Measurements from ENCODE around the gene SLIT1. TPM values are rescaled to one million over a fixed set of nuclear protein-coding genes. Genes with fewer than 3 reads are reported as not detected.

The SLIT1 gene
- total and polyA plus RNA-seq, 2 of the 8 experiments (the other 6 are each of a cell fraction or from before 2014, with no cell fraction given), result 0.70 to 0.88 TPM

DNA sequence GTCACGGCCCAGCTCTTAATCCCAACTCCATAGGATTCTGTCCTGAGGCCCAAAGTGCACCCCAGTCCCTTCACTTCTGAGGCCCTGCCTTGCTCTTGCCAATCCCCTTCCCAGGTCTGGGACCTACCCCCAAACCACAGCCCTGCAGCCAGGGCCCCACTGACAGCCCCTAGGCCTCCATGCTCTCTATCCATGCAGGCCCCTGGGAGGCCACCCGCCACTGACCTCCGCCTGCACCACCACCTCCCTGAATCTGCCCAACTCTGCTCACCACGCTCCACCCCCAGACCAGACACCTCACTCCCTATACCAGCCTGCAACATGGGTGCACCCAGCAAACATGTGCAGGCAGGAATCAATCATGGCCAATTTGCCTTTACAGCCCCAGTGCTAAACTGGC, 10.2 kb downstream of the SLIT1 start (continued):
- TF ChIP-seq E2F6 (IDR thresholded peaks at IDR 0.05), result no peak
- TF ChIP-seq SP1 (IDR thresholded peaks at IDR 0.05; ENCODE audit: low read depth, low read length), result no peak
- TF ChIP-seq CHD7 (IDR thresholded peaks at IDR 0.05; ENCODE audit: insufficient replicate concordance, low read length), result no peak
- no peak for TF ChIP-seq PHF8 (conservative IDR thresholded peaks at IDR 0.05; ENCODE audit: low read depth, low read length)

All from H1 (cell line).